SU-DHL-6 (cell line): ENCODE data around the gene MARCHF6.

ENCODE experiments used
- H2AFZ ChIP-seq: fragments of 200-600 bp; sonication (generic); 2 replicates; pipeline ENCODE4 v1.6.1; 2014; ENCODE audit warnings: low read depth, mild to moderate bottlenecking, moderate library complexity, mixed read lengths, antibody characterized with exemption, low read length; ENCODE audit not compliant: severe bottlenecking
- H3F3A ChIP-seq: fragments of 200-600 bp; shearing (Covaris generic); 2 replicates; pipeline ENCODE4 v1.6.0; 2016; ENCODE audit warnings: antibody characterized with exemption, mild to moderate bottlenecking; ENCODE audit not compliant: insufficient read depth
- H3K27ac ChIP-seq: fragments of 200-600 bp; sonication (generic); 2 replicates; pipeline ENCODE4 v1.5.1; 2016; ENCODE audit warnings: low read depth, mild to moderate bottlenecking, low read length, moderate library complexity, mixed read lengths
- H3K27me3 ChIP-seq: fragments of 200-600 bp; sonication (generic), shearing (Covaris generic); 2 replicates; pipeline ENCODE4 v1.6.0; 2014; ENCODE audit warnings: mild to moderate bottlenecking, low read length
- H3K36me3 ChIP-seq: fragments of 200-600 bp; sonication (generic); 2 replicates; pipeline ENCODE4 v1.6.1; 2014; ENCODE audit warnings: mild to moderate bottlenecking, low read length, mixed read lengths
- H3K4me2 ChIP-seq: fragments of 300-600, 200-600 bp; shearing (Covaris generic), sonication (generic); 2 replicates; pipeline ENCODE4 v1.6.0; 2014; ENCODE audit warnings: low read length, low read depth, mild to moderate bottlenecking; ENCODE audit not compliant: poor library complexity, severe bottlenecking
- H3K4me3 ChIP-seq: fragments of 200-600 bp; sonication (generic); 2 replicates; pipeline ENCODE4 v1.5.1; 2014; ENCODE audit warnings: antibody characterized with exemption, low read length, mild to moderate bottlenecking, mixed read lengths; ENCODE audit not compliant: insufficient read depth, poor library complexity, severe bottlenecking
- H3K79me2 ChIP-seq: fragments of 200-600 bp; sonication (generic); 2 replicates; pipeline ENCODE4 v1.6.1; 2014; ENCODE audit warnings: mild to moderate bottlenecking, low read length, moderate library complexity; ENCODE audit not compliant: insufficient read depth
- H3K9ac ChIP-seq: fragments of 200-600 bp; sonication (generic); 2 replicates; pipeline ENCODE4 v1.7.0; 2014; ENCODE audit warnings: mild to moderate bottlenecking, low read length
- H3K9me2 ChIP-seq: fragments of 200-600 bp; sonication (generic); replicated peaks from 2 replicates; pipeline ENCODE4 v1.6.1; 2014; ENCODE audit warnings: low read length; ENCODE audit not compliant: insufficient read depth
- H3K9me3 ChIP-seq: fragments of 200-600 bp; sonication (generic); 2 replicates; pipeline ENCODE4 v1.6.1; 2014; ENCODE audit warnings: low read length, mixed read lengths; ENCODE audit not compliant: insufficient read depth
- H4K20me1 ChIP-seq: fragments of 200-600 bp; sonication (generic); 2 replicates; pipeline ENCODE4 v1.6.1; 2014; ENCODE audit warnings: low read depth, mild to moderate bottlenecking, antibody characterized with exemption, low read length, moderate library complexity, mixed read lengths
- EZH2phosphoT487 ChIP-seq: fragments of 200-600 bp; sonication (generic), shearing (Covaris generic); conservative IDR thresholded peaks from 2 replicates; pipeline ENCODE4 v1.6.1; 2018; ENCODE audit warnings: mild to moderate bottlenecking, antibody characterized with exemption, low read length, moderate library complexity, mixed read lengths
- TF ChIP-seq, protein P1 (sequence below): fragments of 200-600 bp; sonication (generic); IDR thresholded peaks from one replicate; pipeline ENCODE4 v1.5.1; 2017; ENCODE audit warnings: antibody characterized with exemption, mild to moderate bottlenecking, low read length, moderate library complexity; ENCODE audit not compliant: insufficient read depth, poor library complexity, severe bottlenecking

Gene MARCHF6

DNA sequence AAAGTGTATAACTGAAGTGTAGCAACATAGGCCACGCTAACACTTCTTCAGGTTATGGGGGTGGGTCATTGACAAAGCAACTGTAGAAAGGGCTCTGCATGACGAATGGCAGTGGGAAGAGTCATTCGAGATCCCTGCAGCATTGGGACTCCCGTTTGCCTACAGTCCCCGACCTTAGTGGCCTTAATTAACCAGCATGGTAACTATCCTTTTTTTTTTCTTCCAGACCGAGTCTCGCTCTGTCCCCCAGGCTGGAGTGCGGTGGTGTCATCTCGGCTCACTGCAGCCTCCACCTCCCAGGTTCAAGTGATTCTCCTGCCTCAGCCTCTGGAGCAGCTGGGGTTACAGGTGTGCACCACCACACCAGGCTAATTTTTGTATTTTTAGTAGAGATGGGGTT lies 31.6 kb upstream of the MARCHF6 start:
- H3K4me3 ChIP-seq = no peak overlapping the region
- no peak overlapping the region for H3K27ac ChIP-seq
- no peak overlapping the region for H3K4me2 ChIP-seq
- H3K9me2 ChIP-seq = no peaks in the 10 kb centered on the region
- no peaks in the 10 kb centered on the region for H3K36me3 ChIP-seq
- no peak overlapping the region for H3K9ac ChIP-seq
- no peaks in the 10 kb centered on the region for H3K27me3 ChIP-seq
- no peaks in the 10 kb centered on the region for H4K20me1 ChIP-seq
- no peaks in the 10 kb centered on the region for H3K9me3 ChIP-seq
- TF ChIP-seq, protein P1, sequence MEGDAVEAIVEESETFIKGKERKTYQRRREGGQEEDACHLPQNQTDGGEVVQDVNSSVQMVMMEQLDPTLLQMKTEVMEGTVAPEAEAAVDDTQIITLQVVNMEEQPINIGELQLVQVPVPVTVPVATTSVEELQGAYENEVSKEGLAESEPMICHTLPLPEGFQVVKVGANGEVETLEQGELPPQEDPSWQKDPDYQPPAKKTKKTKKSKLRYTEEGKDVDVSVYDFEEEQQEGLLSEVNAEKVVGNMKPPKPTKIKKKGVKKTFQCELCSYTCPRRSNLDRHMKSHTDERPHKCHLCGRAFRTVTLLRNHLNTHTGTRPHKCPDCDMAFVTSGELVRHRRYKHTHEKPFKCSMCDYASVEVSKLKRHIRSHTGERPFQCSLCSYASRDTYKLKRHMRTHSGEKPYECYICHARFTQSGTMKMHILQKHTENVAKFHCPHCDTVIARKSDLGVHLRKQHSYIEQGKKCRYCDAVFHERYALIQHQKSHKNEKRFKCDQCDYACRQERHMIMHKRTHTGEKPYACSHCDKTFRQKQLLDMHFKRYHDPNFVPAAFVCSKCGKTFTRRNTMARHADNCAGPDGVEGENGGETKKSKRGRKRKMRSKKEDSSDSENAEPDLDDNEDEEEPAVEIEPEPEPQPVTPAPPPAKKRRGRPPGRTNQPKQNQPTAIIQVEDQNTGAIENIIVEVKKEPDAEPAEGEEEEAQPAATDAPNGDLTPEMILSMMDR = no peak
- no peak for TF ChIP-seq EZH2phosphoT487
- H3F3A ChIP-seq = no peaks in the 10 kb centered on the region
- no peaks in the 10 kb centered on the region for H3K79me2 ChIP-seq
- no peak overlapping the region for H2AFZ ChIP-seq

DNA sequence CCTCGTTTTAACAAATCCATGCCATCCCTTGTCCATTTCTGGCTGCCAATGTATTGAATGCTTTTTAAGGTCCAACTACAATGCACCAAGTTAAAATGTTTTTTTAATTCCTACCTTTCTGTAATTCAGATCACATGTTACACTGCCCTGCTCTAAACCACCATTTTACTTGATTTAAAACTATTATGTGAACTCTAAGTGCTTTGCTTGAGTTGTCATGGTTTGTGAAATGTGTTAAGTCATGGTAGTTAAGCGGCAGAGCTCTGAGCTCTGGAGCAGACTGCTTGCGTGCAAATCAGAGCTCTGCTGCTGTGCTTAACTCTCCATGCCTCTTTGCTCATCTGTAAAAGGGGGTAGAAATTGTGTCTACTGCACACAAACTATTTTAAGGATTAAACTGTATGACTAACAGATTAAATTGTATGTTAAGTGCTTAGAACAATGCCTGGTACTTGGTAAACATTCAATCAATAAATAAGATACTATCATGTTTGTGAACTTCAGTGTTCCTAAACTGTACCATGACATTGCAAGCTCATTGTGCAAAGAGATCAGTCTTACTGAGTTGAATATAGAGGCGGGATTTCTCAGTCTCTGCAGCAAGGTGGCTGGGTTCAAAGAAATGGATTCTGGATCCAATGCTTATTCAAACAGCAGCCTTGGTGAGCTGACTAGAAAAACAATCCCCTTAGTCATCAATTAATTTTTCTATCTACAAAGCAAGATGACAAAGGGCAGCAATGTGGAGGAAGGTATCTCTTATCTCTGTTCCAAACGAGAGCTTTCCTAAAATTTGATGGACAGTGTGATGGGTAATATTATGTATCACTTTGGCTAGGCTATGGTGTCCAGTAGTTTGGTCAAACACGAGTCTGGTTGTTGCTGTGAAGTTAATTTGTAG lies 29.7 kb upstream of the MARCHF6 start:
- TF ChIP-seq, protein P1 = no peak
- TF ChIP-seq EZH2phosphoT487 = no peak
- Histone ChIP-seq H3K4me3 (no peak overlapping the region), H3K79me2 (no peaks in the 10 kb centered on the region), H3K27me3 (no peaks in the 10 kb centered on the region), H3K9me3 (no peaks in the 10 kb centered on the region), H3K9me2 (no peaks in the 10 kb centered on the region), H2AFZ (no peak overlapping the region), H4K20me1 (no peaks in the 10 kb centered on the region), H3K27ac (no peak overlapping the region), H3K4me2 (no peak overlapping the region), H3K9ac (no peak overlapping the region), H3F3A (no peaks in the 10 kb centered on the region), H3K36me3 (no peaks in the 10 kb centered on the region)

DNA sequence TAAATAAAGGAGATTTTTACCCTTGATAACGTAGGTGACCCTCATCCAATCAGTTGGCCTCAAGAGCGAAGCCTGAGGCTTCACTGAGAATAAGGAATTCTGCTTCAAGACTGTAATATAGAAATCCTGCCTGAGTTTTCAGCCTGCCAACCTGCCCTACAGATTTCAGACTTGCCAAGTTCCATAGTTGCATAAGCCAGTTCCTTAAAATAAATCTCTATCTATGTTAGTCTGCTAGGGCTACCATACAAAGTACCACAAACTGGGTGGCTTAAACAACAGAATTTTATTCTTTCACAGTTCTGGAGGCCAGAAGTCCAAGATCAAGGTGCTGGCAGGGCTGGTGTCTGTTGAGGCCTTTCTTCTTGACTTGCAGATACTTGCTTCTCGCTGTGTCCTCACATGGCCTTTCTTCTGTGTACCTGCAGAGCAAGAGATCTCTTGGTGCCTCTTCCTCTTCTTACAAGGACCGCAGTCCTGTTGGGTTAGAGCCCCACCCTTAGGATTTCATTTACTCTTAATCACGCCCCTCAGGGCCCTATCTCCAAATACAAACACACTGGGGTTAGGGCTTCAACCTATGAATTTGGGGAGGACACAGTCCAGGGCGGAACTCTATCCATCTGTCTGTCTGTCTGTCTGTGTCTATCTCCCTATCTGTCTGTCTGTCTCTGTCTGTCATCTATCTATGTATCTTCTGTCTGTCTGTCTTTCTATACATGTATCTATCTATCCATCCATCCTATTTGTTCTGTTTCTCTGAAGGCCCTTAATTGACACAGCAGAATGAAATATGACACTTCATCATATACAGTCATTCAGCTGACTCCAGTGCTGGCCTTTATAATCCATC lies 28.8 kb upstream of the MARCHF6 start:
- Histone ChIP-seq H4K20me1 (no peaks in the 10 kb centered on the region), H3F3A (no peaks in the 10 kb centered on the region), H3K4me3 (no peak overlapping the region), H3K9ac (no peak overlapping the region), H3K27me3 (no peaks in the 10 kb centered on the region), H3K4me2 (no peak overlapping the region), H3K9me3 (no peaks in the 10 kb centered on the region), H3K9me2 (no peaks in the 10 kb centered on the region), H2AFZ (no peak overlapping the region), H3K27ac (no peak overlapping the region), H3K36me3 (no peaks in the 10 kb centered on the region), H3K79me2 (no peaks in the 10 kb centered on the region)
- TF ChIP-seq EZH2phosphoT487 = no peak
- TF ChIP-seq, protein P1 = no peak
